ENCODE measurements around the gene RBM48. TPM values are rescaled to one million over a fixed set of nuclear protein-coding genes. Genes with fewer than 3 reads are reported as not detected.
"Not testable (repeated sequence)": the region's sequence is repeated elsewhere in the genome, so short reads cannot be mapped to it uniquely, and the experiment has no call there.

Gene RBM48
- total RNA-seq, result 6.9 and 9.0 TPM in 2 replicates

GRCh38 chr7:92528188-92528957 is at the start of gene RBM48, which contains the start of gene PEX1:
TSS of gene RBM48 (plus strand) at chr7:92528795. CDS start at chr7:92528814, 19 bp downstream.
TSS of gene PEX1 (minus strand) at chr7:92528520. CDS start at chr7:92528435, 85 bp downstream.
- TF ChIP-seq CTCF (IDR thresholded peaks at IDR 0.05; ENCODE audit: insufficient read depth, low read length, severe bottlenecking), result peak; percentile 29
- DNase-seq (ENCODE audit: low read depth) (peak; percentile 99), FAIRE-seq (no peak)
- peaks cover 11% of the 10 kb centered on the region for H3K36me3 ChIP-seq (ENCODE audit: control insufficient read depth, insufficient read depth, low read length)
- H3K4me3 ChIP-seq (ENCODE audit: low read depth, low read length), result peak within 1 kb of the TSS; percentile 85
- H3K27me3 ChIP-seq (ENCODE audit: control insufficient read depth, insufficient read depth, low read length), result no peaks in the 10 kb centered on the region

GRCh38 chr7:92479146-92479545 is 49.4 kb upstream of the RBM48 start:
- H3K4me3 ChIP-seq (ENCODE audit: low read depth, low read length); H3K27me3 ChIP-seq (ENCODE audit: control insufficient read depth, insufficient read depth, low read length); FAIRE-seq; H3K36me3 ChIP-seq (ENCODE audit: control insufficient read depth, insufficient read depth, low read length); DNase-seq (ENCODE audit: low read depth): not testable (repeated sequence)

GRCh38 chr7:92483624-92484023 is 45.0 kb upstream of the RBM48 start:
- DNase-seq (ENCODE audit: low read depth); H3K36me3 ChIP-seq (ENCODE audit: control insufficient read depth, insufficient read depth, low read length); H3K4me3 ChIP-seq (ENCODE audit: low read depth, low read length); H3K27me3 ChIP-seq (ENCODE audit: control insufficient read depth, insufficient read depth, low read length); FAIRE-seq: not testable (repeated sequence)

- H3K27me3 ChIP-seq (ENCODE audit: control insufficient read depth, insufficient read depth, low read length); H3K4me3 ChIP-seq (ENCODE audit: low read depth, low read length); FAIRE-seq; H3K36me3 ChIP-seq (ENCODE audit: control insufficient read depth, insufficient read depth, low read length); DNase-seq (ENCODE audit: low read depth): not testable (repeated sequence)
These were observed 44.4 kb upstream of the RBM48 start for GRCh38 chr7:92484226-92484625.

GRCh38 chr7:92485267-92485892 is 43.2 kb upstream of the RBM48 start:
- H3K27me3 ChIP-seq (ENCODE audit: control insufficient read depth, insufficient read depth, low read length), result no peaks in the 10 kb centered on the region
- TF ChIP-seq CTCF (IDR thresholded peaks at IDR 0.05; ENCODE audit: insufficient read depth, low read length, severe bottlenecking), result no peak
- DNase-seq (ENCODE audit: low read depth) (peak; percentile 21), FAIRE-seq (no peak)
- no peak overlapping the region for H3K4me3 ChIP-seq (ENCODE audit: low read depth, low read length)
- peaks cover 3% of the 10 kb centered on the region for H3K36me3 ChIP-seq (ENCODE audit: control insufficient read depth, insufficient read depth, low read length)

GRCh38 chr7:92485974-92486373 is 42.6 kb upstream of the RBM48 start:
- TF ChIP-seq CTCF (IDR thresholded peaks at IDR 0.05; ENCODE audit: insufficient read depth, low read length, severe bottlenecking), result no peak
- FAIRE-seq, result peak; percentile 23
- Histone ChIP-seq H3K4me3 (ENCODE audit: low read depth, low read length) (no peak overlapping the region), H3K27me3 (ENCODE audit: control insufficient read depth, insufficient read depth, low read length) (no peaks in the 10 kb centered on the region), H3K36me3 (ENCODE audit: control insufficient read depth, insufficient read depth, low read length) (peaks cover 3% of the 10 kb centered on the region)
- DNase-seq (ENCODE audit: low read depth), result no peak

GRCh38 chr7:92487804-92488203 is 40.8 kb upstream of the RBM48 start:
- FAIRE-seq, result no peak
- Histone ChIP-seq H3K27me3 (ENCODE audit: control insufficient read depth, insufficient read depth, low read length) (no peaks in the 10 kb centered on the region), H3K36me3 (ENCODE audit: control insufficient read depth, insufficient read depth, low read length) (peaks cover 3% of the 10 kb centered on the region)

More at GRCh38 chr7:92487804-92488203, 40.8 kb upstream of the RBM48 start:
- TF ChIP-seq CTCF (IDR thresholded peaks at IDR 0.05; ENCODE audit: insufficient read depth, low read length, severe bottlenecking), result no peak
- DNase-seq (ENCODE audit: low read depth), result no peak
- no peak overlapping the region for H3K4me3 ChIP-seq (ENCODE audit: low read depth, low read length)

Measured in bronchial epithelial cell (primary cell).